Neural progenitor cell (in vitro differentiated cells): ENCODE data around the gene CDK16. TPM values are rescaled to one million over a fixed set of nuclear protein-coding genes. Genes with fewer than 3 reads are reported as not detected.

ENCODE experiments used
- DNase-seq: peaks from one replicate; pipeline ENCODE4 v3.0.0-alpha.2; 2016; ENCODE audit warnings: low spot score
- H2AFZ ChIP-seq: fragments of 200-600 bp; sonication (generic); replicated peaks from 2 replicates; pipeline ENCODE4 v1.6.1; 2016; ENCODE audit warnings: antibody characterized with exemption
- H3F3A ChIP-seq: fragments of 200-600 bp; sonication (generic); 2 replicates; pipeline ENCODE4 v1.6.1; 2016; ENCODE audit warnings: antibody characterized with exemption, low read depth
- H3K27ac ChIP-seq: fragments of 200-600 bp; sonication (generic); 2 replicates; pipeline ENCODE4 v1.5.1; 2016; ENCODE audit warnings: mild to moderate bottlenecking
- H3K27me3 ChIP-seq: fragments of 200-600 bp; sonication (generic); 2 replicates; pipeline ENCODE4 v1.6.1; 2016; ENCODE audit warnings: mild to moderate bottlenecking, moderate library complexity
- H3K36me3 ChIP-seq: fragments of 200-600 bp; sonication (generic); 2 replicates; pipeline ENCODE4 v1.5.1; 2016
- H3K4me1 ChIP-seq: fragments of 200-600 bp; sonication (generic); 2 replicates; pipeline ENCODE4 v1.6.1; 2016; ENCODE audit warnings: mixed run types
- H3K4me2 ChIP-seq: fragments of 200-600 bp; sonication (generic); 2 replicates; pipeline ENCODE4 v1.6.1; 2016
- H3K4me3 ChIP-seq: fragments of 200-600 bp; sonication (generic); 2 replicates; pipeline ENCODE4 v1.5.1; 2016
- H3K79me2 ChIP-seq: fragments of 200-600 bp; sonication (generic); 2 replicates; pipeline ENCODE4 v1.6.1; 2016; ENCODE audit warnings: low read depth
- H3K9ac ChIP-seq: fragments of 200-600 bp; sonication (generic); 2 replicates; pipeline ENCODE4 v1.6.1; 2016
- H3K9me3 ChIP-seq: fragments of 200-600 bp; sonication (generic); 2 replicates; pipeline ENCODE4 v1.5.1; 2016; ENCODE audit warnings: low read depth
- H4K20me1 ChIP-seq: fragments of 200-600 bp; sonication (generic); 2 replicates; pipeline ENCODE4 v1.6.1; 2016; ENCODE audit warnings: low read depth
- H3K27ac Mint-ChIP-seq: 3 replicates; pipeline ENCODE4 v1.8.0; 2021; ENCODE audit warnings: mixed read lengths
- H3K27me3 Mint-ChIP-seq: 2 replicates; pipeline ENCODE4 v1.8.0; 2022; ENCODE audit warnings: low read depth, mild to moderate bottlenecking, inconsistent platforms, moderate library complexity, mixed read lengths; ENCODE audit not compliant: insufficient read depth
- H3K36me3 Mint-ChIP-seq: 3 replicates; pipeline ENCODE4 v1.8.0; 2021; ENCODE audit warnings: mixed read lengths
- H3K4me1 Mint-ChIP-seq: 3 replicates; pipeline ENCODE4 v1.8.0; 2021; ENCODE audit warnings: mixed read lengths
- H3K4me3 Mint-ChIP-seq: 3 replicates; pipeline ENCODE4 v1.8.0; 2021; ENCODE audit warnings: mild to moderate bottlenecking, moderate library complexity, mixed read lengths
- H3K9me3 Mint-ChIP-seq: 3 replicates; pipeline ENCODE4 v1.8.0; 2020; ENCODE audit warnings: mixed read lengths
- CTCF ChIP-seq: fragments of 200-600 bp; sonication (generic); IDR thresholded peaks from 2 replicates; pipeline ENCODE4 v1.5.1; 2017; ENCODE audit warnings: antibody characterized with exemption, mild to moderate bottlenecking
- EZH2 ChIP-seq: fragments of 200-600 bp; sonication (generic); IDR thresholded peaks from 2 replicates; pipeline ENCODE4 v1.6.1; 2017; ENCODE audit warnings: antibody characterized with exemption, mild to moderate bottlenecking, moderate library complexity
- EZH2phosphoT487 ChIP-seq: fragments of 200-600 bp; sonication (generic); IDR thresholded peaks from 2 replicates; pipeline ENCODE4 v1.6.1; 2017; ENCODE audit warnings: antibody characterized with exemption
- total RNA-seq: library from RNA; depleted of rRNA; stranded (reverse); fragments of >200 nt; gene quantifications from 2 replicates; pipeline ENCODE4 v1.2.3, GENCODE V29; 2015; ENCODE audit warnings: low replicate concordance

Gene CDK16
- total RNA-seq, 1 donor from 2014 or later = 166 TPM

- H3K79me2 ChIP-seq = no peaks in the 10 kb centered on the region
- TF ChIP-seq EZH2 = no peak
- no peak for TF ChIP-seq CTCF
- TF ChIP-seq EZH2phosphoT487 = no peak
- no peak overlapping the region for H3K4me2 ChIP-seq
- Mint-ChIP-seq H3K27me3 (peaks cover 9% of the 10 kb centered on the region), H3K4me1 (no peaks in the 10 kb centered on the region), H3K36me3 (peaks cover 17% of the 10 kb centered on the region), H3K9me3 (peaks cover 8% of the 10 kb centered on the region), H3K4me3 (no peak overlapping the region), H3K27ac (no peak overlapping the region)
- DNase-seq = no peak
- no peaks in the 10 kb centered on the region for H3K27me3 ChIP-seq
- no peak overlapping the region for H3K4me3 ChIP-seq
- H2AFZ ChIP-seq = no peak overlapping the region
- H3K4me1 ChIP-seq = no peaks in the 10 kb centered on the region
- H3K27ac ChIP-seq = no peak overlapping the region
- H3K36me3 ChIP-seq = no peaks in the 10 kb centered on the region
- no peaks in the 10 kb centered on the region for H3F3A ChIP-seq
- H4K20me1 ChIP-seq = no peaks in the 10 kb centered on the region
- H3K9ac ChIP-seq = no peak overlapping the region
- no peaks in the 10 kb centered on the region for H3K9me3 ChIP-seq
Observed at GRCh38 chrX:47175588-47175980, 42.9 kb upstream of the CDK16 start.

- no peak overlapping the region for H3K27ac ChIP-seq
- Mint-ChIP-seq H3K36me3 (peaks cover 17% of the 10 kb centered on the region), H3K9me3 (peaks cover 11% of the 10 kb centered on the region), H3K4me3 (no peak overlapping the region), H3K4me1 (no peaks in the 10 kb centered on the region), H3K27me3 (peaks cover 9% of the 10 kb centered on the region), H3K27ac (no peak overlapping the region)
- no peak overlapping the region for H3K4me2 ChIP-seq
- H3F3A ChIP-seq = no peaks in the 10 kb centered on the region
- no peak overlapping the region for H3K4me3 ChIP-seq
- H3K36me3 ChIP-seq = no peaks in the 10 kb centered on the region
- TF ChIP-seq EZH2 (no peak), EZH2phosphoT487 (no peak), CTCF (no peak)
- no peaks in the 10 kb centered on the region for H4K20me1 ChIP-seq
- no peak overlapping the region for H2AFZ ChIP-seq
- H3K79me2 ChIP-seq = no peaks in the 10 kb centered on the region
- no peaks in the 10 kb centered on the region for H3K4me1 ChIP-seq
- H3K9me3 ChIP-seq = no peaks in the 10 kb centered on the region
- DNase-seq = no peak
- H3K27me3 ChIP-seq = no peaks in the 10 kb centered on the region
- H3K9ac ChIP-seq = no peak overlapping the region
Observed at GRCh38 chrX:47176101-47176740, 42.3 kb upstream of the CDK16 start.

GRCh38 chrX:47177079-47177478 is 41.4 kb upstream of the CDK16 start:
- Mint-ChIP-seq H3K4me3 (no peak overlapping the region), H3K9me3 (peaks cover 11% of the 10 kb centered on the region), H3K4me1 (no peaks in the 10 kb centered on the region), H3K27me3 (peaks cover 9% of the 10 kb centered on the region), H3K36me3 (peaks cover 13% of the 10 kb centered on the region), H3K27ac (no peak overlapping the region)
- H3K9me3 ChIP-seq = no peaks in the 10 kb centered on the region
- H3K36me3 ChIP-seq = no peaks in the 10 kb centered on the region
- H3K4me2 ChIP-seq = no peak overlapping the region
- no peak overlapping the region for H3K27ac ChIP-seq
- no peaks in the 10 kb centered on the region for H3F3A ChIP-seq
- H3K9ac ChIP-seq = no peak overlapping the region
- H3K4me1 ChIP-seq = no peaks in the 10 kb centered on the region
- DNase-seq = no peak
- H3K27me3 ChIP-seq = no peaks in the 10 kb centered on the region
- TF ChIP-seq EZH2phosphoT487 = no peak
- no peak for TF ChIP-seq CTCF
- TF ChIP-seq EZH2 = no peak
- H3K4me3 ChIP-seq = no peak overlapping the region
- no peaks in the 10 kb centered on the region for H4K20me1 ChIP-seq
- H3K79me2 ChIP-seq = no peaks in the 10 kb centered on the region
- no peak overlapping the region for H2AFZ ChIP-seq
